ENCODE measurements around the gene HYOU1.
A peak's percentile ranks its signal among the peaks of the same experiment; 100 is the strongest.
"Not testable (repeated sequence)": the region's sequence is repeated elsewhere in the genome, so short reads cannot be mapped to it uniquely, and the experiment has no call there.

Gene HYOU1

GRCh38 chr11:119042927-119043326 is 14.1 kb downstream of the HYOU1 start:
- DNase-seq: no peak

GRCh38 chr11:119041821-119042514 is 15.0 kb downstream of the HYOU1 start:
- DNase-seq: no peak

- not testable (repeated sequence) for DNase-seq
Measured at GRCh38 chr11:119039471-119039870, 17.5 kb downstream of the HYOU1 start.

GRCh38 chr11:119038884-119039283 is 18.1 kb downstream of the HYOU1 start:
- no peak for DNase-seq

- DNase-seq: no peak
Measured at GRCh38 chr11:119034813-119035212, 22.2 kb downstream of the HYOU1 start.

GRCh38 chr11:119033421-119033820 is 23.6 kb downstream of the HYOU1 start:
- DNase-seq: not testable (repeated sequence)

- no peak for DNase-seq
Measured at GRCh38 chr11:119031912-119032280, 25.1 kb downstream of the HYOU1 start.

- peak; percentile 98 to 99 for DNase-seq
Measured at GRCh38 chr11:119030329-119031047, 26.5 kb downstream of the HYOU1 start, which contains the start of gene SLC37A4. Gene SLC37A4, minus strand, starts transcription at chr11:119030877.

GRCh38 chr11:119030029-119030328 is 27.0 kb downstream of the HYOU1 start:
- DNase-seq: no peak

- peak; percentile 37 to 57 for DNase-seq
Measured at GRCh38 chr11:119029340-119030028, 27.5 kb downstream of the HYOU1 start.

- no peak for DNase-seq
Measured at GRCh38 chr11:119029069-119029339, 28.0 kb downstream of the HYOU1 start.

GRCh38 chr11:119028346-119029068 is 28.5 kb downstream of the HYOU1 start:
- no peak for DNase-seq

- DNase-seq: no peak
Measured at GRCh38 chr11:119027561-119028345, 29.3 kb downstream of the HYOU1 start.

GRCh38 chr11:119026970-119027369 is 30.0 kb downstream of the HYOU1 start:
- no peak for DNase-seq

GRCh38 chr11:119025978-119026766 is 30.8 kb downstream of the HYOU1 start:
- DNase-seq: no peak

- DNase-seq: no peak
Measured at GRCh38 chr11:119025541-119025940, 31.5 kb downstream of the HYOU1 start.

GRCh38 chr11:119025099-119025473 is 31.9 kb downstream of the HYOU1 start:
- DNase-seq: no peak

GRCh38 chr11:119024430-119025098 is 32.4 kb downstream of the HYOU1 start:
- no peak for DNase-seq

- DNase-seq: no peak
Measured at GRCh38 chr11:119023741-119024140, 33.3 kb downstream of the HYOU1 start.

- no peak for DNase-seq
Measured at GRCh38 chr11:119021631-119022030, 35.4 kb downstream of the HYOU1 start.

- DNase-seq: no peak
Measured at GRCh38 chr11:119019996-119020395, 37.0 kb downstream of the HYOU1 start.
